GM12878 (cell line): ENCODE measurements around the gene PLEKHM1. TPM values are rescaled to one million over a fixed set of nuclear protein-coding genes. Genes with fewer than 3 reads are reported as not detected.

Source experiments
- ATAC-seq: fragments of 200-7000 bp; cut with Tn5 transposase; 3 replicates; pipeline ENCODE4 v1.9.1; 2020; ENCODE audit warnings: mild to moderate bottlenecking, moderate library complexity
- BruUV-seq: library from RNA; stranded (reverse); fragments of 400-500 nt; replicated peaks from 2 replicates; lab custom pipeline; 2021; lab: Mats Ljungman, UMichigan
- CTCF ChIA-PET: fragments of 300-600 bp; sonication (Branson Sonifier 250); formaldehyde crosslinking; extraction: SDS; loops from one replicate; lab custom pipeline; 2021; ENCODE audit warnings: inconsistent platforms; lab: Yijun Ruan, JAX
- POLR2A ChIA-PET: fragments of 350-600 bp; formaldehyde crosslinking; extraction: SDS; loops from one replicate; lab custom pipeline; 2021; ENCODE audit warnings: inconsistent platforms; lab: Charles Lee
- RAD21 ChIA-PET: fragments of 300-600 bp; sonication (Branson Sonifier 250); formaldehyde crosslinking; loops from one replicate; lab custom pipeline; 2023; ENCODE audit warnings: antibody characterized with exemption; ENCODE audit not compliant: unreplicated experiment; lab: Charles Lee
- SMC1A ChIA-PET: fragments of 300-600 bp; sonication (Branson Sonifier 250); formaldehyde crosslinking; loops from one replicate; lab custom pipeline; 2023; ENCODE audit not compliant: unreplicated experiment, uncharacterized antibody; lab: Charles Lee
- DNase-seq: peaks from one replicate; pipeline ENCODE4 v3.0.0-alpha.2; 2011; ENCODE audit warnings: low read depth, low spot score
- FAIRE-seq: peaks from 3 replicates; lab custom pipeline; 2011; peaks lifted over from hg19 to GRCh38; lab: Jason Lieb, UNC
- H2AFZ ChIP-seq: 2 replicates; pipeline ENCODE4 v1.6.0; 2011; ENCODE audit warnings: low read depth, low read length, control low read depth; ENCODE audit not compliant: control insufficient read depth
- H3K27ac ChIP-seq: 2 replicates; pipeline ENCODE4 v1.5.1; 2011; ENCODE audit warnings: control low read depth; ENCODE audit not compliant: control insufficient read depth, insufficient read depth
- H3K27me3 ChIP-seq, 2 experiments: replicated peaks in 1 of 2; 2 replicates each; pipeline versions ENCODE4 v1.6.0 to v1.6.1; 2011; ENCODE audit warnings: low read length in 1 of 2; ENCODE audit not compliant: control insufficient read depth in 2 of 2, insufficient read depth in 2 of 2
- H3K36me3 ChIP-seq, 2 experiments: 2 replicates each; pipeline ENCODE4 v1.5.1; 2011; ENCODE audit warnings: low read length in 1 of 2; ENCODE audit not compliant: control insufficient read depth in 2 of 2, insufficient read depth in 2 of 2
- H3K4me1 ChIP-seq: 2 replicates; pipeline ENCODE4 v1.6.1; 2011; ENCODE audit warnings: mild to moderate bottlenecking, low read length, moderate library complexity, mixed read lengths; ENCODE audit not compliant: control insufficient read depth, insufficient read depth
- H3K4me2 ChIP-seq: 2 replicates; pipeline ENCODE4 v1.6.0; 2011; ENCODE audit warnings: control low read depth; ENCODE audit not compliant: control insufficient read depth, insufficient read depth
- H3K4me3 ChIP-seq: fragments of 200-600 bp; sonication (generic); 2 replicates; pipeline ENCODE4 v1.5.1; 2016
- H3K79me2 ChIP-seq: 2 replicates; pipeline ENCODE4 v1.6.0; 2011; ENCODE audit warnings: low read length; ENCODE audit not compliant: control insufficient read depth, insufficient read depth
- H3K9ac ChIP-seq: 2 replicates; pipeline ENCODE4 v1.8.0; 2011; ENCODE audit warnings: low read length, control low read depth, mixed read lengths; ENCODE audit not compliant: control insufficient read depth, insufficient read depth
- H3K9me3 ChIP-seq: replicated peaks from 3 replicates; pipeline ENCODE4 v1.5.1; 2011; ENCODE audit warnings: mild to moderate bottlenecking, low read length; ENCODE audit not compliant: control insufficient read depth, insufficient read depth
- H4K20me1 ChIP-seq: 2 replicates; pipeline ENCODE4 v1.6.0; 2011; ENCODE audit not compliant: control insufficient read depth, insufficient read depth
- EP300 ChIP-seq, 2 experiments: fragments of 150-350 bp in 1 of 2; IDR thresholded peaks; 2 replicates each; pipeline ENCODE4 v1.6.1; 2011 to 2012; ENCODE audit warnings: low read depth in 2 of 2, low read length in 2 of 2, borderline replicate concordance in 1 of 2, improper control_type of control experiment in 1 of 2, inconsistent platforms in 1 of 2; ENCODE audit not compliant: control insufficient read depth in 1 of 2
- LARP7 ChIP-seq: fragments of 450-650 bp; IDR thresholded peaks from 2 replicates; pipeline ENCODE4 v1.6.1; 2017; ENCODE audit warnings: mild to moderate bottlenecking
- NFXL1 ChIP-seq: fragments of 450-650 bp; IDR thresholded peaks from 2 replicates; pipeline ENCODE4 v1.6.1; 2017; ENCODE audit warnings: antibody characterized with exemption, mild to moderate bottlenecking, borderline replicate concordance
- RB1 ChIP-seq: fragments of 450-650 bp; formaldehyde crosslinking; IDR thresholded peaks from 2 replicates; pipeline ENCODE4 v1.6.1; 2017; ENCODE audit warnings: mild to moderate bottlenecking, borderline replicate concordance
- RFX5 ChIP-seq: IDR thresholded peaks from 2 replicates; pipeline ENCODE4 v1.6.1; 2011; ENCODE audit warnings: low read depth, low read length, improper control_type of control experiment
- SIN3A ChIP-seq: IDR thresholded peaks from 2 replicates; pipeline ENCODE4 v1.6.1; 2012; ENCODE audit warnings: low read depth, low read length, improper control_type of control experiment
- ZBTB33 ChIP-seq: fragments of 450-650 bp; IDR thresholded peaks from 2 replicates; pipeline ENCODE4 v1.6.1; 2017; ENCODE audit warnings: mild to moderate bottlenecking
- ZNF217 ChIP-seq: fragments of 450-650 bp; IDR thresholded peaks from 2 replicates; pipeline ENCODE4 v1.6.1; 2017; ENCODE audit warnings: antibody characterized with exemption, mild to moderate bottlenecking
- WGBS: methylation state at CpG from one replicate; pipeline ENCODE4 v1.1.6; 2016; ENCODE audit warnings: low lambda C conversion rate; ENCODE audit not compliant: insufficient replicate concordance, insufficient coverage; ENCODE audit errors: missing lambda C conversion rate; 5-methylcytosine and 5-hydroxymethylcytosine counted together
- in situ Hi-C: fragments of 300-500 bp; cut with MboI; formaldehyde crosslinking; loops from 9 replicates; pipeline ENCODE4 v1.14.3; 2018; ENCODE audit warnings: mixed read lengths
- intact Hi-C: fragments of 100-400 bp; cut with micrococcal nuclease; formaldehyde crosslinking; loops from one replicate; pipeline ENCODE4 v1.14.2; 2022; ENCODE audit not compliant: unreplicated experiment
- polyA plus RNA-seq, 11 experiments: library from polyadenylated mRNA; depleted of rRNA in 4 of 11; unstranded in 6 of 11; stranded (reverse) in 5 of 11; fragments of >200 nt; fragmentation: Nextera tagmentation in 4 of 11; fragmentation: Illumina TruSeq in 1 of 11; extraction: Ambion mirVana in 4 of 11; extraction: Trizol in 1 of 11; gene quantifications; 1 replicate in 1 of 11; 2 replicates in 10 of 11; pipeline versions ENCODE4 v1.2.1 to v1.2.3, GENCODE V29; 2011 to 2016; ENCODE audit warnings: inconsistent platforms in 2 of 11, missing spikeins in 2 of 11, low read depth in 1 of 11
- total RNA-seq, 4 experiments: library from RNA; depleted of rRNA in 3 of 4; stranded (reverse); fragments of >200 nt in 3 of 4; fragmentation: Illumina TruSeq in 1 of 4; extraction: Trizol in 1 of 4; gene quantifications; 2 replicates each; pipeline versions ENCODE4 v1.2.1 to v1.2.3, GENCODE V29; 2013 to 2021

PLEKHM1 gene
- total and polyA plus RNA-seq, 10 of the 15 experiments (the other 5 are each of a cell fraction or from before 2014, with no cell fraction given): 0.21 to 27.8 (median 9.4) TPM

GRCh38 chr17:45429339-45430005 is 61.0 kb downstream of the PLEKHM1 start:
- H2AFZ ChIP-seq: no peak overlapping the region
- DNase-seq (no peak), FAIRE-seq (no peak), ATAC-seq (no peak)
- no peaks in the 10 kb centered on the region for H3K36me3 ChIP-seq
- no peaks in the 10 kb centered on the region for H4K20me1 ChIP-seq
- POLR2A ChIA-PET: interaction anchor here (0.8 to 1.2 kb wide), 2 partner anchors 17 to 20 kb away, joined by 4 to 5 read pairs; no protein-coding TSS in a partner anchor
- intact Hi-C loops: loop anchor here (2.0 to 10.0 kb wide), 4 partner anchors 17 to 163 kb away; partner anchors contain the start of gene PLEKHM1
- in situ Hi-C loops: no loop called here
- RAD21 ChIA-PET: interaction anchor here (0.6 to 3.3 kb wide), 4 partner anchors 16 to 155 kb away, joined by 3 to 24 read pairs (median 4); no protein-coding TSS in a partner anchor
- H3K9me3 ChIP-seq: no peaks in the 10 kb centered on the region
- no peak overlapping the region for H3K27ac ChIP-seq
- no TSS peak for BruUV-seq
- no peaks in the 10 kb centered on the region for H3K27me3 ChIP-seq
- peaks cover 26% of the 10 kb centered on the region for H3K4me1 ChIP-seq
- SMC1A ChIA-PET: interaction anchor here (1.0 to 4.0 kb wide), 4 partner anchors 11 to 163 kb away, joined by 3 to 21 read pairs (median 6); no protein-coding TSS in a partner anchor
- CTCF ChIA-PET: interaction anchor here (1.2 to 6.9 kb wide), 9 partner anchors 17 to 402 kb away, joined by 3 to 67 read pairs (median 5); no protein-coding TSS in a partner anchor
- peak overlapping the region; percentile 92 for H3K4me2 ChIP-seq
- TF ChIP-seq RFX5 (no peak), RB1 (no peak), ZNF217 (no peak), NFXL1 (no peak), SIN3A (no peak), EP300 (IDR thresholded peaks at IDR 0.05; ENCODE audit: borderline replicate concordance in 1 of 2, control insufficient read depth in 1 of 2, low read depth in 2 of 2, low read length in 2 of 2) (no peak), LARP7 (0 out of 2 replicates have a peak, but pooled peaks have one; percentile 40), ZBTB33 (no peak)
- peaks cover 3% of the 10 kb centered on the region; the same call in 1 of the 2 replicates for H3K79me2 ChIP-seq
- WGBS: 90% methylated on average over 49 of the region's 82 CpGs
- H3K4me3 ChIP-seq: peak overlapping the region; percentile 17; the same call in 1 of the 2 replicates
- no peak overlapping the region for H3K9ac ChIP-seq
